Umbilical cord (tissue), 2 donors: Measurements from ENCODE around the gene ARHGEF25. TPM values are rescaled to one million over a fixed set of nuclear protein-coding genes. Genes with fewer than 3 reads are reported as not detected.
"Not testable (repeated sequence)": the region's sequence is repeated elsewhere in the genome, so short reads cannot be mapped to it uniquely, and the experiment has no call there.

Experiments
- DNase-seq: peaks from one replicate; pipeline ENCODE4 v3.0.0-alpha.2; 2015; ENCODE audit warnings: low spot score
- total RNA-seq: library from RNA; depleted of rRNA; stranded (reverse); fragments of >200 nt; gene quantifications from one replicate; pipeline ENCODE4 v1.2.3, GENCODE V29; 2014; ENCODE audit warnings: low replicate concordance; ENCODE audit not compliant: insufficient read depth

ARHGEF25 gene
- total RNA-seq, 1 donor from 2014 or later: 101 TPM

GRCh38 chr12:57609101-57609780, 2.0 kb upstream of the ARHGEF25 start:
- DNase-seq: peak; percentile 42

- DNase-seq: peak; percentile 35
Observed at GRCh38 chr12:57609781-57610553, 1.3 kb upstream of the ARHGEF25 start.

- DNase-seq: peak; percentile 58
Observed at GRCh38 chr12:57610554-57611107, 604 bp upstream of the ARHGEF25 start.

GRCh38 chr12:57611827-57612710, 834 bp downstream of the ARHGEF25 start:
- DNase-seq: no peak

- no peak for DNase-seq
Observed at GRCh38 chr12:57612711-57613426, 1.6 kb downstream of the ARHGEF25 start.

- no peak for DNase-seq
Observed at GRCh38 chr12:57613427-57614109, 2.3 kb downstream of the ARHGEF25 start.

GRCh38 chr12:57614178-57614947, 3.1 kb downstream of the ARHGEF25 start:
- no peak for DNase-seq

- DNase-seq: no peak
Observed at GRCh38 chr12:57614948-57615500, 3.8 kb downstream of the ARHGEF25 start.

GRCh38 chr12:57615637-57616036, 4.4 kb downstream of the ARHGEF25 start:
- no peak for DNase-seq

GRCh38 chr12:57616383-57617101, 5.3 kb downstream of the ARHGEF25 start:
- DNase-seq: no peak

- DNase-seq: no peak
Observed at GRCh38 chr12:57617942-57618341, 6.7 kb downstream of the ARHGEF25 start.

- DNase-seq: not testable (repeated sequence)
Observed at GRCh38 chr12:57618431-57618830, 7.2 kb downstream of the ARHGEF25 start.

GRCh38 chr12:57618966-57619433, 7.8 kb downstream of the ARHGEF25 start:
- no peak for DNase-seq

GRCh38 chr12:57619434-57620244, 8.4 kb downstream of the ARHGEF25 start:
- no peak for DNase-seq

- DNase-seq: no peak
Observed at GRCh38 chr12:57620245-57620935, 9.2 kb downstream of the ARHGEF25 start.

GRCh38 chr12:57620936-57621496, 9.8 kb downstream of the ARHGEF25 start:
- DNase-seq: no peak
